PC-3 (cell line): ENCODE results near the gene USP17L17.
"Not testable (repeated sequence)": the region's sequence is repeated elsewhere in the genome, so short reads cannot be mapped to it uniquely, and the experiment has no call there.

Experiments
- EZH2 ChIP-seq: fragments of 300-600 bp; sonication (generic); IDR thresholded peaks from one replicate; pipeline ENCODE4 v1.6.1; 2017; ENCODE audit warnings: antibody characterized with exemption, mild to moderate bottlenecking, low read length; ENCODE audit not compliant: unreplicated experiment
- EZH2phosphoT487 ChIP-seq: fragments of 300-600 bp; sonication (generic); IDR thresholded peaks from 2 replicates; pipeline ENCODE4 v1.6.1; 2018; ENCODE audit warnings: mild to moderate bottlenecking, antibody characterized with exemption, low read length, borderline replicate concordance
- TF ChIP-seq, protein P1 (sequence below): fragments of 300-600 bp; sonication (generic); conservative IDR thresholded peaks from 2 replicates; pipeline ENCODE4 v1.5.1; 2017; ENCODE audit warnings: antibody characterized with exemption, low read depth, mild to moderate bottlenecking, low read length

DNA sequence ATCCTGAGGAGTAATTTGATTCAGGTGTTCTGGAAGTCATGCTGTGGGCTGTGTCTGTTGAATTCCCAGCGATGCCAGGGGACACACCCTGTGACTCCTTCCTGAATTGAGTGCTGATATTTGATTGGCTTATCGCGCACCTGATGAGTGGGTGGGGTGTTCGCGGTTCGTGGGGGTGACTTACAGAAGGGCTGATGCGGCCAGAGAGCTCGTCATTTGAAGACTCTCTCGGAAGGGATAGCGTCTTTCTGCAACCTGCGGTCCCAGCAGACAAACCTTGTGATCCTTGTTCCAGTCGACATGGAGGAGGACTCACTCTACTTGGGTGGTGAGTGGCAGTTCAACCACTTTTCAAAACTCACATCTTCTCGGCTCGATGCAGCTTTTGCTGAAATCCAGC lies 19.1 kb upstream of the USP17L17 start, which contains the start of gene USP17L13:
- not testable (repeated sequence) for TF ChIP-seq EZH2phosphoT487, EZH2
- TF ChIP-seq, protein P1, sequence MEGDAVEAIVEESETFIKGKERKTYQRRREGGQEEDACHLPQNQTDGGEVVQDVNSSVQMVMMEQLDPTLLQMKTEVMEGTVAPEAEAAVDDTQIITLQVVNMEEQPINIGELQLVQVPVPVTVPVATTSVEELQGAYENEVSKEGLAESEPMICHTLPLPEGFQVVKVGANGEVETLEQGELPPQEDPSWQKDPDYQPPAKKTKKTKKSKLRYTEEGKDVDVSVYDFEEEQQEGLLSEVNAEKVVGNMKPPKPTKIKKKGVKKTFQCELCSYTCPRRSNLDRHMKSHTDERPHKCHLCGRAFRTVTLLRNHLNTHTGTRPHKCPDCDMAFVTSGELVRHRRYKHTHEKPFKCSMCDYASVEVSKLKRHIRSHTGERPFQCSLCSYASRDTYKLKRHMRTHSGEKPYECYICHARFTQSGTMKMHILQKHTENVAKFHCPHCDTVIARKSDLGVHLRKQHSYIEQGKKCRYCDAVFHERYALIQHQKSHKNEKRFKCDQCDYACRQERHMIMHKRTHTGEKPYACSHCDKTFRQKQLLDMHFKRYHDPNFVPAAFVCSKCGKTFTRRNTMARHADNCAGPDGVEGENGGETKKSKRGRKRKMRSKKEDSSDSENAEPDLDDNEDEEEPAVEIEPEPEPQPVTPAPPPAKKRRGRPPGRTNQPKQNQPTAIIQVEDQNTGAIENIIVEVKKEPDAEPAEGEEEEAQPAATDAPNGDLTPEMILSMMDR = not testable (repeated sequence)
